ELR (cell line): ENCODE measurements around the gene TRMO.
"Not testable (repeated sequence)": the region's sequence is repeated elsewhere in the genome, so short reads cannot be mapped to it uniquely, and the experiment has no call there.

Source experiments
- DNase-seq: peaks from one replicate; pipeline ENCODE4 v3.0.0-alpha.2; 2015; ENCODE audit warnings: low read depth

Gene TRMO, protein sequence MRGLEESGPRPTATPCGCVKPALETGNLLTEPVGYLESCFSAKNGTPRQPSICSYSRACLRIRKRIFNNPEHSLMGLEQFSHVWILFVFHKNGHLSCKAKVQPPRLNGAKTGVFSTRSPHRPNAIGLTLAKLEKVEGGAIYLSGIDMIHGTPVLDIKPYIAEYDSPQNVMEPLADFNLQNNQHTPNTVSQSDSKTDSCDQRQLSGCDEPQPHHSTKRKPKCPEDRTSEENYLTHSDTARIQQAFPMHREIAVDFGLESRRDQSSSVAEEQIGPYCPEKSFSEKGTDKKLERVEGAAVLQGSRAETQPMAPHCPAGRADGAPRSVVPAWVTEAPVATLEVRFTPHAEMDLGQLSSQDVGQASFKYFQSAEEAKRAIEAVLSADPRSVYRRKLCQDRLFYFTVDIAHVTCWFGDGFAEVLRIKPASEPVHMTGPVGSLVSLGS

DNA sequence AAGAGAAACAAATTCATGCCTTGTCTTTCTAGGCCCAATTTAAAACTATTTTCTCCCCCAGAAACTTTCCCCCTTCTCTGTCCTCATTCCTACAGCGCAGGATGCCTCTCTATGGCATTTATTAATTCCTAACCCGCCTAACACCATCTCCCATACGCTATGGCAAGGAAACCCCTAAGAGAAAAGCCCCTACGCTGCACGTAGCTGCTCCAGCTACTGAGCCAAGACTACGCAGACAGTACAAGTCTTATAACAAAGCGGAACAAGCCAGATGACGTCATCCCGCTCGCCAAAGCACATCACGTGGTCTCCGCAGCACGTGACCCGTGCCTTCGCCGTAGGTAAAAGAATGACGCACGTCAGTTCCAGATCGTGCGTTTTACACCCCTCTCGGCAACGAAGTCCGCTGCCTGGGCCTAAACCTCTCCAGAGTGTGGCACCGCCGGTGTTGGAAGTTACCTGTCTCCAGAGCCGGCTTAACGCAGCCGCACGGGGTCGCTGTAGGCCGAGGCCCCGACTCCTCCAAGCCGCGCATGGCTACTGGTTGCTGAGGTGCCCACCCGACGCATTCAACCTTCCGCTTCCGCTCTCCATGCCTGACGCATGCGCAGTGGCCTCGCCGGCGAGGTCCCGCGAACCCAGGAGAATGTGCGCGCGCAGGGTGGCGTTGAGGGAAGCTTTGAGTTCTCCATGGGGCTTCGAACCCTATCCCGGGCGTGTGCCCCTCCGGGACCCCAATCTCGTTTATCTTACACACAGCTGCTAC is at the start of gene TRMO:
Gene TRMO (minus strand): TSS at position 542 of the 766 bp plus-strand sequence. CDS start 7 bp downstream, at position 535.
- DNase-seq, result peak; percentile 99

- DNase-seq, result no peak
Measured at GRCh38 chr9:97970165-97970564, 47.9 kb upstream of the TRMO start.

GRCh38 chr9:97969014-97969413 is 46.7 kb upstream of the TRMO start:
- DNase-seq, result no peak

- DNase-seq, result no peak
Measured at GRCh38 chr9:97966493-97966892, 44.2 kb upstream of the TRMO start.

GRCh38 chr9:97964901-97965300 is 42.6 kb upstream of the TRMO start:
- no peak for DNase-seq

DNA sequence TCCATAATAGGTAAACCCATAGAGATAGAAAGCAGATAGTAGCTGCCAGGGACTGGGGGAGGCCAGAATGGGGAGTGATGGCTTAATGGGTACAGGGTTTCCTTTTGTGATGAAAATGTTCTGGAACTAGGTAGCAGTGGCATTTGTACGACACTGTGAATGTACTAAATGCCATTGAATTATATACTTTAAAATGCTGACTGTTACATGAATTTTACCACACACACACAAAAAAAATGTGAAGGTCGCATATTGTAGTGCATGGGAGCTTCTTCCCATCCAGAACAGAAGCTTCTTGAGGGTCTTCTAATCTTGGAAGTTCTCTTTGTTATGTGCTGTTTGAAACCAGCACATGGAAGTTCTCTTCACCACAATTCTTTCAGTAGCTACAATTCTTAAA is 40.9 kb upstream of the TRMO start:
- DNase-seq, result no peak

- DNase-seq, result no peak
Measured at GRCh38 chr9:97962575-97962974, 40.3 kb upstream of the TRMO start.

GRCh38 chr9:97962136-97962535 is 39.8 kb upstream of the TRMO start:
- no peak for DNase-seq

GRCh38 chr9:97961361-97961760 is 39.1 kb upstream of the TRMO start:
- peak; percentile 22 for DNase-seq

DNA sequence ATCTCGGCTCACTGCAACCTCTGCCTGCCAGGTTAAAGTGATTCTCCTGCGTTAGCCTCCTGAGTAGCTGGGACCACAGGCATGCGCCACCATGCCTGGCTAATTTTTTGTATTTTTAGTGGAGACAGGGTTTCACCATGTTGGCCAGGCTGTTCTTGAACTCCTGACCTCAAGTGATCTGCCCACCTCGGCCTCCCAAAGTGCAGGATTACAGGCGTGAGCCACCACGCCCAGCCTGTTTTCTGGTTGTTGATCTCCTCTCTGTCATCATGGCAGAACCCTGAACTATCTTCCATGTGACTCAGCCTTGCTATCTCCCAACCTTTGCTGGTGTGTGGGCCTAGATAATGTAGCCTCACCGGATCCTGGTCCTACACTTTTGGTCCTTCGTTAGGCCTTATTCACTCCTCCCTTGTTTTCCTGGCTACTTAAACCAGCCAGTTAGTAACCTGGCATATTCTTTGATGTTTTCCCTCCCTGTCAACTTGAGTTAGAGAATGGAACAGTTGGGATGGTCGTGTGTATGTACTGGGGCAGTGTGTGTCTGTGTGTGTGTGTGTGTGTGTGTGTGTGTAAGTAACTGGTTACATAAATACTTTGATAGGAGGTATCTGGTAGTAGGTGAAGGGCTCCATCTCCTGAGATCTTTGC is 38.5 kb upstream of the TRMO start:
- DNase-seq, result not testable (repeated sequence)

GRCh38 chr9:97959585-97959984 is 37.3 kb upstream of the TRMO start:
- no peak for DNase-seq

- peak; percentile 80 for DNase-seq
Measured at GRCh38 chr9:97958812-97959511, 36.7 kb upstream of the TRMO start.

GRCh38 chr9:97956331-97956730 is 34.0 kb upstream of the TRMO start:
- no peak for DNase-seq

- peak; percentile 58 for DNase-seq
Measured at GRCh38 chr9:97954550-97954989, 32.3 kb upstream of the TRMO start.

- not testable (repeated sequence) for DNase-seq
Measured at GRCh38 chr9:97950873-97951272, 28.6 kb upstream of the TRMO start.

DNA sequence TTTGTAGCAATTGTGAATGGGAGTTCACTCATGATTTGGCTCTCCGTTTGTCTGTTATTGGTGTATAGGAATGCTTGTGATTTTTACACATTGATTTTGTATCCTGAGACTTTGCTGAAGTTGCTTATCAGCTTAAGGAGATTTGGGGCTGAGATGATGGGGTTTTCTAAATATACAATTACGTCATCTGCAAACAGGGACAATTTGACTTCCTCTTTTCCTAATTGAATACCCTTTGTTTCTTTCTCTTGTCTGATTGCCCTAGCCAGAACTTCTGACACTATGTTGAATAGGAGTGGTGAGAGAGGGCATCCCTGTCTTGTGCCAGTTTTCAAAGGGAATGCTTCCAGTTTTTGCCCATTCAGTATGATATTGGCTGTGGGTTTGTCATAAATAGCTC is 24.8 kb upstream of the TRMO start:
- DNase-seq, result not testable (repeated sequence)

DNA sequence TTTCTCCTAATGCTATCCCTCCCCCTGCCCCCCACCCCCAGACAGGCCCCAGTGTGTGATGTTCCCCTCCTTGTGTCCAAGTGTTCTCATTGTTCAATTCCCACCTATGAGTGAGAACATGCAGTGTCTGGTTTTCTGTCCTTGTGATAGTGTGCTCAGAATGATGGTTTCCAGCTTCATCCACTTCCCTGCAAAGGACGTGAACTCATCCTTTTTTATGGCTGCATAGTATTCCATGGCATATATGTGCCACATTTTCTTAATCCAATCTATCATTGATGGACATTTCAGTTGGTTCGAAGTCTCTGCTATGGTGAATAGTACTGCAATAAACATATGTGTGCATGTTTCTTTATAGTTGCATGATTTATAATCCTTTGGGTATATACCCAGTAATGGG is 23.2 kb upstream of the TRMO start:
- not testable (repeated sequence) for DNase-seq

DNA sequence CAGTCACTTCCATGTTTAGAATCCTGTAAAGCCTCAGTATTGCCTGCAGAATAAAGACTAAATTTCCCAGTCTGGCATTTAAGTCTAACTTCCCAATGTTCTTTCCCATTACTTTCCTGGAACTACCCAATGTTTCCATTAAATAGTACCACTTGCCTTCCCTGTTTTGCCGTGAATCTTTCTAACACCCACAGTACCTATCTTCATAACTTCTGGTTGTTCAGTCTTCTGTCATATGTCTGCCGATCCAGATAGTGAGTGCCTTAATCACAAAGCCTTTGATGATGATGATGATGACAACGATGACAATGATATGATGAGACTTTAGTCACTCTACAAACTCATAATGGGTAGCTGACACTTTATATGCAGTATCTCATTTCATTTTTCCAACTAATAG is 22.3 kb upstream of the TRMO start:
- DNase-seq, result no peak

GRCh38 chr9:97943308-97943855 is 21.1 kb upstream of the TRMO start:
- no peak for DNase-seq

DNA sequence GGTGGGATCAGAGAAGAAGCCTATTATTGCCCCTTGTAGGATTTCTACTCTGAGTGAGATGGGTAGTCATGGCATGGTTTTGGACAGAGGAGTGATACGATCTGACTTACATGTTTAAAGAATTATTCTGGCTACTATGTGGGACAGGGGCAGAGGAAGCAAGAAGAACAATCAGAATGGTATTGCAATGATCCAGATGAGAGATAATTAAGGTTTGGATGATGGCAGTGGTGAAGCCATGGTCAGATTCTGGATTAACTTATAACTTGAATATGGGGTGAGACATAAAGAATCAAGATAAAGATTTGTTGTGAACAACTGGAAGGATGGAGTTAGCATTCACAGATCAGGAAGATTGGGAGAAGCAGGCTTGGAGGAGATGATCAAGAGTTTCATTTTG is 19.0 kb upstream of the TRMO start:
- no peak for DNase-seq

GRCh38 chr9:97940741-97941140 is 18.4 kb upstream of the TRMO start:
- DNase-seq, result no peak

- DNase-seq, result no peak
Measured at GRCh38 chr9:97940233-97940632, 17.9 kb upstream of the TRMO start.
